Measurements from ENCODE around the gene GUCA1A. TPM values are rescaled to one million over a fixed set of nuclear protein-coding genes. Genes with fewer than 3 reads are reported as not detected.

Gene GUCA1A
- total RNA-seq, 1 experiment from 2014 or later: 17.2 TPM

GRCh38 chr6:42195415-42195814, 22.3 kb downstream of the GUCA1A start:
- Mint-ChIP-seq H3K27ac (no peak overlapping the region), H3K36me3 (ENCODE audit: insufficient read depth in 1 of 3, low read depth in 3 of 3) (peaks cover 0 to 2% (median under 1%) of the 10 kb centered on the region in 3 experiments; a peak in 2 of 7 replicates), H3K9me3 (no peaks in the 10 kb centered on the region), H3K27me3 (ENCODE audit: low read depth) (peaks cover 4% of the 10 kb centered on the region), H3K4me3 (no peak overlapping the region), H3K4me1 (peaks cover 10 to 21% of the 10 kb centered on the region in 2 experiments)
- Histone ChIP-seq H2BK15ac (ENCODE audit: low read depth, low read length) (no peak overlapping the region), H2AK5ac (ENCODE audit: insufficient read length, low read length) (no peak overlapping the region), H3K79me1 (ENCODE audit: insufficient read depth, low read depth, low read length, poor library complexity, severe bottlenecking) (no peaks in the 10 kb centered on the region), H2BK12ac (ENCODE audit: insufficient read length, low read depth, low read length) (no peak overlapping the region), H3K23me2 (ENCODE audit: insufficient read length, low read depth, low read length, poor library complexity, severe bottlenecking) (no peaks in the 10 kb centered on the region), H3K79me2 (ENCODE audit: insufficient read depth, low read length) (no peaks in the 10 kb centered on the region), H3K14ac (ENCODE audit: insufficient read depth, low read length) (no peak overlapping the region; the same call in 1 of the 2 replicates), H4K5ac (ENCODE audit: insufficient read length, low read depth, low read length) (no peak overlapping the region), H3K9me3 (ENCODE audit: control insufficient read depth, low read depth, low read length) (no peaks in the 10 kb centered on the region), H3K27ac (ENCODE audit: insufficient read length, low read depth, low read length) (no peak overlapping the region), H4K91ac (ENCODE audit: insufficient read length, low read depth, low read length) (no peak overlapping the region), H2BK120ac (ENCODE audit: low read depth, low read length, poor library complexity, severe bottlenecking) (no peak overlapping the region), H4K8ac (replicated peaks; ENCODE audit: insufficient read length, low read depth, low read length) (no peak overlapping the region), H3K4me2 (ENCODE audit: insufficient read depth, insufficient read length, low read length) (no peak overlapping the region), H2BK5ac (ENCODE audit: insufficient read length, low read length) (no peak overlapping the region), H3K4ac (ENCODE audit: low read depth, low read length) (no peak overlapping the region), H2BK20ac (ENCODE audit: low read depth, low read length, poor library complexity, severe bottlenecking) (no peak overlapping the region), H2AFZ (ENCODE audit: low read length) (no peak overlapping the region), H4K20me1 (ENCODE audit: control insufficient read depth, insufficient read depth, insufficient read length) (no peaks in the 10 kb centered on the region), H3K9ac (ENCODE audit: extremely low read depth, insufficient read length, low read length) (no peak overlapping the region), H3K4me1 (ENCODE audit: insufficient read depth, low read length) (peaks cover 5% of the 10 kb centered on the region; the same call in 1 of the 2 replicates), H3K23ac (ENCODE audit: insufficient read length, low read depth, low read length) (no peak overlapping the region), H3T11ph (ENCODE audit: low read length) (no peak overlapping the region), H3K18ac (ENCODE audit: insufficient read length, low read depth, low read length) (no peak overlapping the region), H3K56ac (ENCODE audit: insufficient read length, low read depth, low read length) (no peak overlapping the region), H3K27me3 (ENCODE audit: insufficient read depth, low read length) (no peaks in the 10 kb centered on the region)
- WGBS (ENCODE audit: extremely low coverage, insufficient read length, low lambda C conversion rate): no CpG with 5 or more reads among the region's 4 CpGs
- DNase-seq: no peak
- TF ChIP-seq CTCF (conservative IDR thresholded peaks at IDR 0.05): no peak
